Panc1 (cell line): Measurements from ENCODE around the gene RARB. TPM values are rescaled to one million over a fixed set of nuclear protein-coding genes. Genes with fewer than 3 reads are reported as not detected.

Source experiments
- ATAC-seq: fragments of 200-7000 bp; cut with Tn5 transposase; 2 replicates; pipeline ENCODE4 v1.9.1; 2020; ENCODE audit warnings: mild to moderate bottlenecking, moderate library complexity
- BruUV-seq: library from RNA; stranded (reverse); fragments of 400-500 nt; replicated peaks from 2 replicates; lab custom pipeline; 2021; lab: Mats Ljungman, UMichigan
- CTCF ChIA-PET: fragments of 300-600 bp; sonication (Branson Sonifier 250); formaldehyde crosslinking; loops from one replicate; lab custom pipeline; 2022; ENCODE audit warnings: antibody characterized with exemption; lab: Charles Lee
- POLR2A ChIA-PET: fragments of 300-600 bp; sonication (Branson Sonifier 250); formaldehyde crosslinking; loops from one replicate; lab custom pipeline; 2022; ENCODE audit warnings: antibody characterized with exemption; lab: Charles Lee
- DNase-seq: peaks from one replicate; pipeline ENCODE4 v3.0.0-alpha.2; 2010; ENCODE audit warnings: low read depth, low spot score
- H3K27ac ChIP-seq: 2 replicates; pipeline ENCODE4 v1.5.1; 2011; ENCODE audit warnings: mild to moderate bottlenecking, low read length, inconsistent platforms
- H3K27me3 ChIP-seq: fragments of 200-500 bp; sonication (Bioruptor generic); 2 replicates; pipeline ENCODE4 v1.6.0; 2014; ENCODE audit warnings: low read length, inconsistent platforms; ENCODE audit not compliant: control insufficient read depth, insufficient read depth
- H3K36me3 ChIP-seq: fragments of 200-500 bp; sonication (Bioruptor generic); 2 replicates; pipeline ENCODE4 v1.5.1; 2014; ENCODE audit warnings: inconsistent platforms, mild to moderate bottlenecking, low read length, moderate library complexity; ENCODE audit not compliant: control insufficient read depth, insufficient read depth
- H3K4me1 ChIP-seq: 2 replicates; pipeline ENCODE4 v1.5.1; 2011; ENCODE audit warnings: inconsistent platforms, mild to moderate bottlenecking, low read length, moderate library complexity; ENCODE audit not compliant: control insufficient read depth, insufficient read depth
- H3K4me3 ChIP-seq, 2 experiments: 2 replicates each; pipeline ENCODE4 v1.5.1; 2011 to 2012; ENCODE audit warnings: low read depth in 2 of 2, low read length in 2 of 2, mild to moderate bottlenecking in 2 of 2, inconsistent platforms in 1 of 2, moderate library complexity in 1 of 2
- H3K9me3 ChIP-seq: fragments of 200-500 bp; sonication (Bioruptor generic); 2 replicates; pipeline ENCODE4 v1.5.1; 2014; ENCODE audit warnings: low read depth, mild to moderate bottlenecking, inconsistent platforms, low read length, moderate library complexity; ENCODE audit not compliant: control insufficient read depth, insufficient read depth
- CTCF ChIP-seq: fragments of 450-650 bp; IDR thresholded peaks from 2 replicates; pipeline ENCODE4 v1.5.1; 2017; ENCODE audit warnings: mild to moderate bottlenecking
- POLR2AphosphoS5 ChIP-seq: IDR thresholded peaks from 2 replicates; pipeline ENCODE4 v1.6.1; 2012; ENCODE audit warnings: mild to moderate bottlenecking, low read depth, low read length, moderate library complexity
- REST ChIP-seq, 2 experiments: IDR thresholded peaks; 2 replicates each; pipeline ENCODE4 v1.6.1; 2011 to 2012; ENCODE audit warnings: low read depth in 2 of 2, control low read depth in 1 of 2, low read length in 1 of 2, mild to moderate bottlenecking in 1 of 2, moderate library complexity in 1 of 2; ENCODE audit not compliant: insufficient read depth in 1 of 2
- SIN3A ChIP-seq: IDR thresholded peaks from 2 replicates; pipeline ENCODE4 v1.6.1; 2012; ENCODE audit warnings: low read depth, mild to moderate bottlenecking, low read length, moderate library complexity, borderline replicate concordance; ENCODE audit not compliant: insufficient read depth
- TCF7L2 ChIP-seq: IDR thresholded peaks from 2 replicates; pipeline ENCODE4 v1.6.1; 2011; ENCODE audit warnings: mild to moderate bottlenecking, low read depth, low read length, inconsistent platforms
- in situ Hi-C: cut with HindIII; loops from 2 replicates; pipeline ENCODE4 v1.10.0; 2016; ENCODE audit warnings: low sequenced_read_pairs, low pct_unique_long_range_greater_than_20kb
- intact Hi-C: fragments of 100-400 bp; cut with micrococcal nuclease; formaldehyde crosslinking; loops from one replicate; pipeline ENCODE4 v1.10.0; 2022; ENCODE audit not compliant: unreplicated experiment
- total RNA-seq: library from RNA; stranded (reverse); gene quantifications from one replicate; pipeline ENCODE4 v1.2.1, GENCODE V29; 2021; ENCODE audit not compliant: unreplicated experiment

RARB gene
- total RNA-seq, 1 experiment from 2014 or later = not detected

GRCh38 chr3:25500706-25501210, 72.7 kb downstream of the RARB start:
- no peaks in the 10 kb centered on the region for H3K4me1 ChIP-seq
- intact Hi-C loops = no loop called here
- no peak for DNase-seq
- BruUV-seq = no TSS peak
- no peak overlapping the region for H3K27ac ChIP-seq
- CTCF ChIA-PET = no interaction called here
- H3K4me3 ChIP-seq = no peak overlapping the region
- no peaks in the 10 kb centered on the region for H3K36me3 ChIP-seq
- ATAC-seq = no peak
- no peak for TF ChIP-seq TCF7L2
- in situ Hi-C loops = no loop called here
- POLR2A ChIA-PET = no interaction called here
- H3K27me3 ChIP-seq = no peaks in the 10 kb centered on the region
- no peaks in the 10 kb centered on the region for H3K9me3 ChIP-seq

- TF ChIP-seq SIN3A (no peak), REST (IDR thresholded peaks at IDR 0.05; ENCODE audit: insufficient read depth in 1 of 2, low read depth in 2 of 2, low read length in 1 of 2) (no peak), TCF7L2 (no peak), POLR2AphosphoS5 (no peak), CTCF (no peak)
- ATAC-seq = no peak
- no peaks in the 10 kb centered on the region for H3K27me3 ChIP-seq
- CTCF ChIA-PET = no interaction called here
- DNase-seq = no peak
- POLR2A ChIA-PET = no interaction called here
- H3K4me3 ChIP-seq = no peak overlapping the region
- intact Hi-C loops = no loop called here
- H3K4me1 ChIP-seq = no peaks in the 10 kb centered on the region
- H3K27ac ChIP-seq = no peak overlapping the region
- in situ Hi-C loops = no loop called here
- BruUV-seq = no TSS peak
- H3K36me3 ChIP-seq = no peaks in the 10 kb centered on the region
- no peaks in the 10 kb centered on the region for H3K9me3 ChIP-seq
Observed at GRCh38 chr3:25502233-25502632, 74.2 kb downstream of the RARB start.

- ATAC-seq (no peak), DNase-seq (no peak)
- intact Hi-C loops (no loop called here), in situ Hi-C loops (no loop called here)
- no peaks in the 10 kb centered on the region for H3K36me3 ChIP-seq
- no peak overlapping the region for H3K4me3 ChIP-seq
- H3K4me1 ChIP-seq = no peaks in the 10 kb centered on the region
- BruUV-seq = no TSS peak
- H3K9me3 ChIP-seq = no peaks in the 10 kb centered on the region
- H3K27me3 ChIP-seq = no peaks in the 10 kb centered on the region
- CTCF ChIA-PET = no interaction called here
- POLR2A ChIA-PET = no interaction called here
- H3K27ac ChIP-seq = no peak overlapping the region
- no peak for TF ChIP-seq SIN3A
- no peak for TF ChIP-seq CTCF
Observed at GRCh38 chr3:25503898-25504301, 75.8 kb downstream of the RARB start.
